Neuronal stem cell (in vitro differentiated cells): ENCODE measurements around the gene NOL4L.

Source experiments
- DNase-seq: peaks from one replicate; pipeline ENCODE4 v3.0.0-alpha.2; 2013; ENCODE audit warnings: low spot score
- H2AFZ ChIP-seq: one replicate; pipeline ENCODE4 v1.6.1; 2013; ENCODE audit warnings: mild to moderate bottlenecking, low read length, inconsistent platforms
- H2AK5ac ChIP-seq: 2 replicates; pipeline ENCODE4 v1.6.1; 2013; ENCODE audit warnings: low read depth, mild to moderate bottlenecking, inconsistent platforms, low read length, moderate library complexity, mixed read lengths
- H2BK120ac ChIP-seq: 2 replicates; pipeline ENCODE4 v1.6.1; 2013; ENCODE audit warnings: low read depth, mild to moderate bottlenecking, inconsistent platforms, low read length, moderate library complexity, mixed read lengths
- H2BK12ac ChIP-seq: one replicate; pipeline ENCODE4 v1.6.1; 2013; ENCODE audit warnings: low read length, inconsistent platforms
- H2BK15ac ChIP-seq: 2 replicates; pipeline ENCODE4 v1.6.1; 2013; ENCODE audit warnings: mild to moderate bottlenecking, low read length, inconsistent platforms, mixed read lengths
- H2BK5ac ChIP-seq: one replicate; pipeline ENCODE4 v1.6.1; 2013; ENCODE audit warnings: inconsistent platforms, mild to moderate bottlenecking, low read length, moderate library complexity
- H3K14ac ChIP-seq: one replicate; pipeline ENCODE4 v1.6.1; 2013; ENCODE audit warnings: low read length, inconsistent platforms
- H3K18ac ChIP-seq: 2 replicates; pipeline ENCODE4 v1.6.1; 2013; ENCODE audit warnings: low read length, inconsistent platforms
- H3K23ac ChIP-seq: 2 replicates; pipeline ENCODE4 v1.6.1; 2013; ENCODE audit warnings: low read depth, mild to moderate bottlenecking, mixed read lengths, low read length, inconsistent platforms; ENCODE audit not compliant: poor library complexity
- H3K27ac ChIP-seq: replicated peaks from 3 replicates; pipeline ENCODE4 v1.5.1; 2013; ENCODE audit warnings: low read length, inconsistent platforms
- H3K27me3 ChIP-seq, 3 experiments: 2 replicates each; pipeline ENCODE4 v1.6.1; 2013; ENCODE audit warnings: low read length in 3 of 3, mild to moderate bottlenecking in 2 of 3, inconsistent platforms in 1 of 3, low read depth in 1 of 3, mixed read lengths in 1 of 3, moderate library complexity in 1 of 3; ENCODE audit not compliant: control insufficient read depth in 3 of 3, insufficient read depth in 3 of 3
- H3K36me3 ChIP-seq, 2 donors: replicated peaks in 1 of 2; 2 replicates each; pipeline ENCODE4 v1.6.1; 2013; ENCODE audit warnings: low read length in 2 of 2; ENCODE audit not compliant: control insufficient read depth in 2 of 2, insufficient read depth in 2 of 2
- H3K4ac ChIP-seq: 2 replicates; pipeline ENCODE4 v1.6.1; 2013; ENCODE audit warnings: inconsistent platforms, mild to moderate bottlenecking, low read length, moderate library complexity
- H3K4me1 ChIP-seq, 2 donors: 1 replicate in 1 of 2; 2 replicates in 1 of 2; pipeline ENCODE4 v1.6.1; 2013; ENCODE audit warnings: low read length in 2 of 2, low read depth in 1 of 2; ENCODE audit not compliant: control insufficient read depth in 2 of 2, insufficient read depth in 1 of 2
- H3K4me2 ChIP-seq: one replicate; pipeline ENCODE4 v1.6.1; 2013; ENCODE audit warnings: mild to moderate bottlenecking, low read length, inconsistent platforms; ENCODE audit not compliant: insufficient read depth, poor library complexity, severe bottlenecking
- H3K4me3 ChIP-seq, 2 donors: 2 replicates each; pipeline ENCODE4 v1.5.1; 2013; ENCODE audit warnings: low read length in 2 of 2, mild to moderate bottlenecking in 2 of 2, inconsistent platforms in 1 of 2, moderate library complexity in 1 of 2
- H3K79me1 ChIP-seq: one replicate; pipeline ENCODE4 v1.6.1; 2013; ENCODE audit warnings: low read depth, mild to moderate bottlenecking, inconsistent platforms, low read length, moderate library complexity
- H3K9ac ChIP-seq: one replicate; pipeline ENCODE4 v1.6.1; 2013; ENCODE audit warnings: mild to moderate bottlenecking, low read depth, low read length, inconsistent platforms; ENCODE audit not compliant: poor library complexity
- H3K9me3 ChIP-seq, 2 donors: replicated peaks in 1 of 2; 2 replicates each; pipeline versions ENCODE3 to v1.6.1; 2013; ENCODE audit warnings: low read length in 2 of 2, mild to moderate bottlenecking in 2 of 2, inconsistent platforms in 1 of 2, low read depth in 1 of 2, mixed read lengths in 1 of 2, moderate library complexity in 1 of 2; ENCODE audit not compliant: control insufficient read depth in 2 of 2, insufficient read depth in 1 of 2
- H4K8ac ChIP-seq: one replicate; pipeline ENCODE4 v1.6.1; 2013; ENCODE audit warnings: low read depth, mild to moderate bottlenecking, inconsistent platforms, low read length, moderate library complexity
- H4K91ac ChIP-seq: one replicate; pipeline ENCODE4 v1.6.1; 2013; ENCODE audit warnings: low read length, low read depth, mild to moderate bottlenecking, inconsistent platforms; ENCODE audit not compliant: poor library complexity
- WGBS, 2 donors: extraction: QIAGEN DNeasy Blood & Tissue Kit; methylation state at CpG; one replicate each; pipeline ENCODE4 v1.1.7; 2013; ENCODE audit warnings: missing lambda C conversion rate in 2 of 2, mixed read lengths in 1 of 2; ENCODE audit not compliant: insufficient read length in 2 of 2, insufficient replicate concordance in 1 of 2; ENCODE audit errors: extremely low coverage in 2 of 2; 5-methylcytosine and 5-hydroxymethylcytosine counted together

The NOL4L gene

DNA sequence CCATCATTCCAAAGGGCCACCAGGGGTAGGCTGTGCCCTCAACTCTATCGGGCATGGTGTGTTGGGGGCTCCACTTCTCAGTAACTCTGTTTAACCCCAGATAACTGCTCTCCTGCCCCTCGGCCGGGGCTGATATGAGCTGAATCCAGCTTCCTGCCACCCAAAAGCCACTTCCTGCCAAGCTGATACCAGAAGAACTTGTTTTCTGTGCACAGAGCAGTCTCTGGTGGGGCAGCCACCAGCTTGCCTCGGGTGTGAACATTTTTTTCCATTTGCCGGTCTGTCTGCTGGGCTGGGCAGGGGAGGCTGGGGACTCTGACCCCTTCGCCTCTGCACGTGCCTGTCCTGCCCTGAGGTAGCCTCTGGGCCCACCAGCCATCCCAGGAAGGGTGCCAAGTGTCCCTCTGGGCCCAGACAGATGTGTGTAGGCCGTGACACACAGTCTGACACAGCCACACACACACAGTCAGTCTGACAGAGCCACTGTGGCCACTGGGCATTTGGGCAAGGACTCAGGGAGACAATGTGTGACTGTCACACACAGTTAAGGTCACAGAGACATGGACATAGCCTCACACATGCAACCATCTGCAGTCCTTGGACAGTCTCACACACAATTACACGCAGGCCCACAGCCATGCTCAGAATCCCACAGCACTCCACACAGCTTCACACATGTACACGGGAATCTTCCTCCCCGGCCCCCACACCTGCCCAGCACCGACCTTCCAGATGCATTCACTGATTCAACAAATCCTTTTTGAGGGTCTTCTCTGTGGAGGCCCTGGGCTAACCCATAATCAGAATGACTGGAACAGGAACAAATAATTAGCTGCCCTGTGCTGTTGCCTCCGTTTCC, 45.1 kb downstream of the NOL4L start:
- H3K4ac ChIP-seq: no peak overlapping the region
- H2BK12ac ChIP-seq: peak overlapping the region; percentile 63
- peaks cover 27 to 34% of the 10 kb centered on the region in 2 donors for H3K4me1 ChIP-seq
- H4K91ac ChIP-seq: no peak overlapping the region
- H3K27me3 ChIP-seq: peaks cover 5 to 32% (median 24%) of the 10 kb centered on the region in 3 experiments
- peak overlapping the region; percentile 3 for H2BK120ac ChIP-seq
- H4K8ac ChIP-seq: no peak overlapping the region
- peaks cover 3% of the 10 kb centered on the region for H3K79me1 ChIP-seq
- H3K27ac ChIP-seq: no peak overlapping the region
- DNase-seq: no peak
- peak overlapping the region; percentile 79 for H2BK15ac ChIP-seq
- H3K18ac ChIP-seq: peak overlapping the region; percentile 77
- WGBS, 2 donors: no CpG with 5 or more reads among the region's 13 CpGs
- no peak overlapping the region for H2AFZ ChIP-seq
- H2BK5ac ChIP-seq: no peak overlapping the region
- no peak overlapping the region for H3K9ac ChIP-seq
- H3K4me2 ChIP-seq: no peak overlapping the region
- peak overlapping the region; percentile 45 for H3K23ac ChIP-seq
- no peaks in the 10 kb centered on the region for H3K36me3 ChIP-seq
- peak overlapping the region; percentile 75 for H3K14ac ChIP-seq
- H3K9me3 ChIP-seq: no peaks in the 10 kb centered on the region
- H3K4me3 ChIP-seq: peak overlapping the region in 1 of 2 donors; percentile 42
- peak overlapping the region; percentile 94 for H2AK5ac ChIP-seq

- Histone ChIP-seq H3K18ac (no peak overlapping the region), H3K4me2 (no peak overlapping the region), H3K9me3 (no peaks in the 10 kb centered on the region), H2BK12ac (no peak overlapping the region), H2AK5ac (no peak overlapping the region), H4K91ac (no peak overlapping the region), H3K4me1 (peaks cover 28 to 39% of the 10 kb centered on the region in 2 donors), H2AFZ (no peak overlapping the region), H2BK5ac (no peak overlapping the region), H3K27ac (no peak overlapping the region), H3K79me1 (peaks cover 3% of the 10 kb centered on the region), H2BK120ac (no peak overlapping the region), H3K27me3 (peaks cover 5 to 32% (median 24%) of the 10 kb centered on the region in 3 experiments), H4K8ac (no peak overlapping the region), H3K9ac (no peak overlapping the region), H3K23ac (no peak overlapping the region), H3K14ac (no peak overlapping the region), H3K4ac (no peak overlapping the region), H3K36me3 (no peaks in the 10 kb centered on the region), H3K4me3 (no peak overlapping the region), H2BK15ac (no peak overlapping the region)
- WGBS, 2 donors: no CpG with 5 or more reads among the region's 13 CpGs
- DNase-seq: no peak
Measured at GRCh38 chr20:32539026-32539816, 45.9 kb downstream of the NOL4L start.

- Histone ChIP-seq H3K4me3 (no peak overlapping the region), H2BK12ac (no peak overlapping the region), H2BK5ac (no peak overlapping the region), H3K9ac (no peak overlapping the region), H3K23ac (no peak overlapping the region), H3K27me3 (peaks cover 5 to 32% (median 24%) of the 10 kb centered on the region in 3 experiments), H3K27ac (no peak overlapping the region), H3K79me1 (peaks cover 3% of the 10 kb centered on the region), H2AK5ac (peak overlapping the region; percentile 86), H2BK120ac (no peak overlapping the region), H3K14ac (no peak overlapping the region), H4K91ac (no peak overlapping the region), H3K9me3 (no peaks in the 10 kb centered on the region), H3K4me2 (no peak overlapping the region), H3K4ac (no peak overlapping the region), H3K18ac (peak overlapping the region; percentile 48), H3K4me1 (peaks cover 29 to 39% of the 10 kb centered on the region in 2 donors), H2AFZ (peak overlapping the region; percentile 35), H2BK15ac (no peak overlapping the region), H4K8ac (no peak overlapping the region), H3K36me3 (no peaks in the 10 kb centered on the region)
- no CpG with 5 or more reads among the region's 16 CpGs for WGBS, 2 donors
- no peak for DNase-seq
Measured at GRCh38 chr20:32538526-32538939, 46.6 kb downstream of the NOL4L start.
